Panc1 (cell line): ENCODE data around the gene YTHDC2. TPM values are rescaled to one million over a fixed set of nuclear protein-coding genes. Genes with fewer than 3 reads are reported as not detected.

ENCODE experiments used
- ATAC-seq: fragments of 200-7000 bp; cut with Tn5 transposase; 2 replicates; pipeline ENCODE4 v1.9.1; 2020; ENCODE audit warnings: mild to moderate bottlenecking, moderate library complexity
- BruUV-seq: library from RNA; stranded (reverse); fragments of 400-500 nt; replicated peaks from 2 replicates; lab custom pipeline; 2021; lab: Mats Ljungman, UMichigan
- CTCF ChIA-PET: fragments of 300-600 bp; sonication (Branson Sonifier 250); formaldehyde crosslinking; loops from one replicate; lab custom pipeline; 2022; ENCODE audit warnings: antibody characterized with exemption; lab: Charles Lee
- POLR2A ChIA-PET: fragments of 300-600 bp; sonication (Branson Sonifier 250); formaldehyde crosslinking; loops from one replicate; lab custom pipeline; 2022; ENCODE audit warnings: antibody characterized with exemption; lab: Charles Lee
- DNase-seq: peaks from one replicate; pipeline ENCODE4 v3.0.0-alpha.2; 2010; ENCODE audit warnings: low read depth, low spot score
- H3K27ac ChIP-seq: 2 replicates; pipeline ENCODE4 v1.5.1; 2011; ENCODE audit warnings: mild to moderate bottlenecking, low read length, inconsistent platforms
- H3K27me3 ChIP-seq: fragments of 200-500 bp; sonication (Bioruptor generic); 2 replicates; pipeline ENCODE4 v1.6.0; 2014; ENCODE audit warnings: low read length, inconsistent platforms; ENCODE audit not compliant: control insufficient read depth, insufficient read depth
- H3K36me3 ChIP-seq: fragments of 200-500 bp; sonication (Bioruptor generic); 2 replicates; pipeline ENCODE4 v1.5.1; 2014; ENCODE audit warnings: inconsistent platforms, mild to moderate bottlenecking, low read length, moderate library complexity; ENCODE audit not compliant: control insufficient read depth, insufficient read depth
- H3K4me1 ChIP-seq: 2 replicates; pipeline ENCODE4 v1.5.1; 2011; ENCODE audit warnings: inconsistent platforms, mild to moderate bottlenecking, low read length, moderate library complexity; ENCODE audit not compliant: control insufficient read depth, insufficient read depth
- H3K4me3 ChIP-seq, 2 experiments: 2 replicates each; pipeline ENCODE4 v1.5.1; 2011 to 2012; ENCODE audit warnings: low read depth in 2 of 2, low read length in 2 of 2, mild to moderate bottlenecking in 2 of 2, inconsistent platforms in 1 of 2, moderate library complexity in 1 of 2
- H3K9me3 ChIP-seq: fragments of 200-500 bp; sonication (Bioruptor generic); 2 replicates; pipeline ENCODE4 v1.5.1; 2014; ENCODE audit warnings: low read depth, mild to moderate bottlenecking, inconsistent platforms, low read length, moderate library complexity; ENCODE audit not compliant: control insufficient read depth, insufficient read depth
- POLR2AphosphoS5 ChIP-seq: IDR thresholded peaks from 2 replicates; pipeline ENCODE4 v1.6.1; 2012; ENCODE audit warnings: mild to moderate bottlenecking, low read depth, low read length, moderate library complexity
- SIN3A ChIP-seq: IDR thresholded peaks from 2 replicates; pipeline ENCODE4 v1.6.1; 2012; ENCODE audit warnings: low read depth, mild to moderate bottlenecking, low read length, moderate library complexity, borderline replicate concordance; ENCODE audit not compliant: insufficient read depth
- TCF7L2 ChIP-seq: IDR thresholded peaks from 2 replicates; pipeline ENCODE4 v1.6.1; 2011; ENCODE audit warnings: mild to moderate bottlenecking, low read depth, low read length, inconsistent platforms
- in situ Hi-C: cut with HindIII; loops from 2 replicates; pipeline ENCODE4 v1.10.0; 2016; ENCODE audit warnings: low sequenced_read_pairs, low pct_unique_long_range_greater_than_20kb
- intact Hi-C: fragments of 100-400 bp; cut with micrococcal nuclease; formaldehyde crosslinking; loops from one replicate; pipeline ENCODE4 v1.10.0; 2022; ENCODE audit not compliant: unreplicated experiment
- total RNA-seq: library from RNA; stranded (reverse); gene quantifications from one replicate; pipeline ENCODE4 v1.2.1, GENCODE V29; 2021; ENCODE audit not compliant: unreplicated experiment
- TF ChIP-seq, protein P1 (sequence below): fragments of 450-650 bp; IDR thresholded peaks from 2 replicates; pipeline ENCODE4 v1.5.1; 2017; ENCODE audit warnings: mild to moderate bottlenecking
- TF ChIP-seq, protein P2 (sequence below), 2 experiments: IDR thresholded peaks; 2 replicates each; pipeline ENCODE4 v1.6.1; 2011 to 2012; ENCODE audit warnings: low read depth in 2 of 2, control low read depth in 1 of 2, low read length in 1 of 2, mild to moderate bottlenecking in 1 of 2, moderate library complexity in 1 of 2; ENCODE audit not compliant: insufficient read depth in 1 of 2

The YTHDC2 gene
- total RNA-seq, 1 experiment from 2014 or later: 21.7 TPM

DNA sequence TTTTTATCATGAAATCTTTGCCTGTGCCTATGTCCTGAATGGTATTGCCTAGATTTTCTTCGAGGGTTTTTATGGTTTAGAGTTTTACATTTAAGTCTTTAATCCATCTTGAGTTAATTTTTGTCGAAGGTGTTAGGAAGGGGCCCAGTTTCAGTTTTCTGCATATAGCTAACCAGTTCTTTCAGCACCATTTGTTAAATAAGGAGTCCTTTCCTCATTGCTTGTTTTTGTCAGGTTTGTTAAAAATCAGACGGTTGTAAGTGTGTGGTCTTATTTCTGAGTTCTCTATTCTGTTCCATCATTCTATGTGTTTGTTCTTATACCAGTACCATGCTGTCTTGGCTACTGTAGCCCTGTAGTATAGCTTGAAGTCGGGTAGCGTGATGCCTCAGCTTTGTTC is 55.9 kb downstream of the YTHDC2 start:
- H3K27me3 ChIP-seq: no peaks in the 10 kb centered on the region
- H3K9me3 ChIP-seq: no peaks in the 10 kb centered on the region
- DNase-seq (no peak), ATAC-seq (no peak)
- peaks cover 5% of the 10 kb centered on the region for H3K36me3 ChIP-seq
- no peak overlapping the region for H3K27ac ChIP-seq
- H3K4me1 ChIP-seq: no peaks in the 10 kb centered on the region
- no TSS peak for BruUV-seq
- TF ChIP-seq, protein P1, sequence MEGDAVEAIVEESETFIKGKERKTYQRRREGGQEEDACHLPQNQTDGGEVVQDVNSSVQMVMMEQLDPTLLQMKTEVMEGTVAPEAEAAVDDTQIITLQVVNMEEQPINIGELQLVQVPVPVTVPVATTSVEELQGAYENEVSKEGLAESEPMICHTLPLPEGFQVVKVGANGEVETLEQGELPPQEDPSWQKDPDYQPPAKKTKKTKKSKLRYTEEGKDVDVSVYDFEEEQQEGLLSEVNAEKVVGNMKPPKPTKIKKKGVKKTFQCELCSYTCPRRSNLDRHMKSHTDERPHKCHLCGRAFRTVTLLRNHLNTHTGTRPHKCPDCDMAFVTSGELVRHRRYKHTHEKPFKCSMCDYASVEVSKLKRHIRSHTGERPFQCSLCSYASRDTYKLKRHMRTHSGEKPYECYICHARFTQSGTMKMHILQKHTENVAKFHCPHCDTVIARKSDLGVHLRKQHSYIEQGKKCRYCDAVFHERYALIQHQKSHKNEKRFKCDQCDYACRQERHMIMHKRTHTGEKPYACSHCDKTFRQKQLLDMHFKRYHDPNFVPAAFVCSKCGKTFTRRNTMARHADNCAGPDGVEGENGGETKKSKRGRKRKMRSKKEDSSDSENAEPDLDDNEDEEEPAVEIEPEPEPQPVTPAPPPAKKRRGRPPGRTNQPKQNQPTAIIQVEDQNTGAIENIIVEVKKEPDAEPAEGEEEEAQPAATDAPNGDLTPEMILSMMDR: no peak
- TF ChIP-seq SIN3A (no peak), TCF7L2 (no peak), POLR2AphosphoS5 (no peak)
- TF ChIP-seq, protein P2, sequence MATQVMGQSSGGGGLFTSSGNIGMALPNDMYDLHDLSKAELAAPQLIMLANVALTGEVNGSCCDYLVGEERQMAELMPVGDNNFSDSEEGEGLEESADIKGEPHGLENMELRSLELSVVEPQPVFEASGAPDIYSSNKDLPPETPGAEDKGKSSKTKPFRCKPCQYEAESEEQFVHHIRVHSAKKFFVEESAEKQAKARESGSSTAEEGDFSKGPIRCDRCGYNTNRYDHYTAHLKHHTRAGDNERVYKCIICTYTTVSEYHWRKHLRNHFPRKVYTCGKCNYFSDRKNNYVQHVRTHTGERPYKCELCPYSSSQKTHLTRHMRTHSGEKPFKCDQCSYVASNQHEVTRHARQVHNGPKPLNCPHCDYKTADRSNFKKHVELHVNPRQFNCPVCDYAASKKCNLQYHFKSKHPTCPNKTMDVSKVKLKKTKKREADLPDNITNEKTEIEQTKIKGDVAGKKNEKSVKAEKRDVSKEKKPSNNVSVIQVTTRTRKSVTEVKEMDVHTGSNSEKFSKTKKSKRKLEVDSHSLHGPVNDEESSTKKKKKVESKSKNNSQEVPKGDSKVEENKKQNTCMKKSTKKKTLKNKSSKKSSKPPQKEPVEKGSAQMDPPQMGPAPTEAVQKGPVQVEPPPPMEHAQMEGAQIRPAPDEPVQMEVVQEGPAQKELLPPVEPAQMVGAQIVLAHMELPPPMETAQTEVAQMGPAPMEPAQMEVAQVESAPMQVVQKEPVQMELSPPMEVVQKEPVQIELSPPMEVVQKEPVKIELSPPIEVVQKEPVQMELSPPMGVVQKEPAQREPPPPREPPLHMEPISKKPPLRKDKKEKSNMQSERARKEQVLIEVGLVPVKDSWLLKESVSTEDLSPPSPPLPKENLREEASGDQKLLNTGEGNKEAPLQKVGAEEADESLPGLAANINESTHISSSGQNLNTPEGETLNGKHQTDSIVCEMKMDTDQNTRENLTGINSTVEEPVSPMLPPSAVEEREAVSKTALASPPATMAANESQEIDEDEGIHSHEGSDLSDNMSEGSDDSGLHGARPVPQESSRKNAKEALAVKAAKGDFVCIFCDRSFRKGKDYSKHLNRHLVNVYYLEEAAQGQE (IDR thresholded peaks at IDR 0.05; ENCODE audit: insufficient read depth in 1 of 2, low read depth in 2 of 2, low read length in 1 of 2): no peak
- no peak overlapping the region for H3K4me3 ChIP-seq
- ChIA-PET POLR2A (no interaction called here), CTCF (no interaction called here)
- intact Hi-C loops: no loop called here
- in situ Hi-C loops: no loop called here

DNA sequence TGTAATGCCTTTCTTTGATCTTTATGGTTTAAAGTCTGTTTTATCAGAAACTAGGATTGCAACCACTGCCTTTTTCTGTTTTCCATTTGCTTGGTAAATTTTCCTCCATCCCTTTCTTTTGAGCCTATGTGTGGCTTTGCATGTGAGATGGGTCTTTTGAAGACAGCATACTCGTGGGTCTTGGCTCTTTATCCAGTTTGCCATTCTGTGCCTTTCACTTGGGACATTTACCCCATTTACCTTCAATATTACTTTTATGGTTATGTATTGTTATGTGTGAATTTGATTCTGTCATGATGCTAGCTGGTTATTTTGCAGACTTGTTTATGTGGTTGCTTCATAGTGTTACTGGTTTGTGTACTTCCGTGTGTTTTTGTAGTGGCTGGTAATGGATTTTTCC is 59.2 kb downstream of the YTHDC2 start:
- no peak overlapping the region for H3K27ac ChIP-seq
- intact Hi-C loops: no loop called here
- no peak for ATAC-seq
- H3K9me3 ChIP-seq: no peaks in the 10 kb centered on the region
- no peaks in the 10 kb centered on the region for H3K4me1 ChIP-seq
- DNase-seq: no peak
- TF ChIP-seq SIN3A (no peak), TCF7L2 (no peak), POLR2AphosphoS5 (no peak)
- TF ChIP-seq, protein P2 (IDR thresholded peaks at IDR 0.05; ENCODE audit: insufficient read depth in 1 of 2, low read depth in 2 of 2, low read length in 1 of 2): no peak
- TF ChIP-seq, protein P1: no peak
- H3K27me3 ChIP-seq: no peaks in the 10 kb centered on the region
- no peaks in the 10 kb centered on the region; the same call in 1 of the 2 replicates for H3K36me3 ChIP-seq
- ChIA-PET CTCF (no interaction called here), POLR2A (no interaction called here)
- H3K4me3 ChIP-seq: no peak overlapping the region
- in situ Hi-C loops: no loop called here
- BruUV-seq: no TSS peak
